G401.6 (cell line): Measurements from ENCODE around the gene ANKRD29.

Experiments
- FAIRE-seq: peaks from 2 replicates; lab custom pipeline; 2012; peaks lifted over from hg19 to GRCh38; lab: Jason Lieb, UNC

The ANKRD29 gene

GRCh38 chr18:23662309-23663263 is at the start of gene ANKRD29:
ANKRD29 (minus strand) TSS chr18:23662911; CDS start chr18:23662730, 181 bp downstream.
- FAIRE-seq, result no peak

- FAIRE-seq, result no peak
These were observed 49.7 kb upstream of the ANKRD29 start for GRCh38 chr18:23712445-23712844.

GRCh38 chr18:23711426-23711825 is 48.7 kb upstream of the ANKRD29 start:
- no peak for FAIRE-seq

GRCh38 chr18:23710946-23711345 is 48.2 kb upstream of the ANKRD29 start:
- FAIRE-seq, result no peak

- no peak for FAIRE-seq
These were observed 47.4 kb upstream of the ANKRD29 start for GRCh38 chr18:23710068-23710527.

GRCh38 chr18:23706971-23707640 is 44.4 kb upstream of the ANKRD29 start:
- FAIRE-seq, result no peak

- no peak for FAIRE-seq
These were observed 42.1 kb upstream of the ANKRD29 start for GRCh38 chr18:23704806-23705205.

- no peak for FAIRE-seq
These were observed 41.3 kb upstream of the ANKRD29 start for GRCh38 chr18:23703987-23704384.

GRCh38 chr18:23703057-23703986 is 40.6 kb upstream of the ANKRD29 start:
- FAIRE-seq, result peak; percentile 34

GRCh38 chr18:23702606-23703005 is 39.9 kb upstream of the ANKRD29 start:
- FAIRE-seq, result no peak

- no peak for FAIRE-seq
These were observed 38.9 kb upstream of the ANKRD29 start for GRCh38 chr18:23701544-23702064.

GRCh38 chr18:23701017-23701416 is 38.3 kb upstream of the ANKRD29 start:
- no peak for FAIRE-seq

- no peak for FAIRE-seq
These were observed 32.1 kb upstream of the ANKRD29 start for GRCh38 chr18:23694637-23695430.

GRCh38 chr18:23693846-23694245 is 31.1 kb upstream of the ANKRD29 start:
- FAIRE-seq, result no peak

GRCh38 chr18:23690505-23691068 is 27.9 kb upstream of the ANKRD29 start:
- no peak for FAIRE-seq

- FAIRE-seq, result no peak
These were observed 27.1 kb upstream of the ANKRD29 start for GRCh38 chr18:23689616-23690504.

GRCh38 chr18:23689031-23689615 is 26.4 kb upstream of the ANKRD29 start, which contains the start of gene LAMA3:
LAMA3 (plus strand) TSS chr18:23689453; CDS start chr18:23689684, 231 bp downstream.
- no peak for FAIRE-seq

GRCh38 chr18:23688528-23688927 is 25.8 kb upstream of the ANKRD29 start:
- FAIRE-seq, result no peak
